ENCODE results near the gene SGK1. TPM values are rescaled to one million over a fixed set of nuclear protein-coding genes. Genes with fewer than 3 reads are reported as not detected.
"Not testable (repeated sequence)": the region's sequence is repeated elsewhere in the genome, so short reads cannot be mapped to it uniquely, and the experiment has no call there.

Gene SGK1
- total and polyA plus RNA-seq, 7 donors: 17.2 to 352 (median 35.2) TPM

DNA sequence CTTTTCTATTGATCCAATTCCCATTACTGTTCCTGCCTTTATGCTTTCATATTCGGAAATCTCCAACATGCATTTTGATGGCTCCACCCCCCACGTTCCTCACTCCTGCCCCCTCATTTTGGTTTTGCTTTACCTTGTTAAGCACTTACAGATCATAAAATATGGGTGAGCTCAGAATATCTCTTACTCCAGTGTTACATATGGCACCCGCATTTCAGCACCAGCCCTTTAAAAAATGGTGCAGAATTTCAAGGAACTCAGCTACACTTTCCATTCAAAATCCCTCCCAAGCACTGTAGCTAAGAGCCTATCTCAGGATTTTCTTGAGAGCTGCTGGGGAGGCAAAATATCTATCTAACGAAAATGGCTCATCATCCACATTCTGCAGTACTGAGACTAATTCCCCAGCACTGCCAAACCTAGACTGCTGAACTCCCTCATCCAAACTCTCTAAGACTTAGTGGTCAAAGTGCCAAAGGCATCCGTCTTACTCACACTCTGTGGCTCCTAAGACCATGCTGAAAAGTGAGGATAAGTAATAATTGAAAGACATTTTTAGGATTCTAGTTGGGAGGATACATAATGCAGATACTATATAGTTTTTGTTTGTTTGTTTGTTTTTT is 7.8 kb downstream of the SGK1 start:
- no peak overlapping the region for H3K4me3 ChIP-seq
- no peak overlapping the region for H3K27ac ChIP-seq
- H3K36me3 ChIP-seq: no peaks in the 10 kb centered on the region
- no peaks in the 10 kb centered on the region for H3K9me3 ChIP-seq
- TF ChIP-seq POLR2A (IDR thresholded peaks at IDR 0.05) (no peak), EP300 (IDR thresholded peaks at IDR 0.05) (no peak), POLR2AphosphoS5 (IDR thresholded peaks at IDR 0.05) (no peak)
- TF ChIP-seq, protein P1, sequence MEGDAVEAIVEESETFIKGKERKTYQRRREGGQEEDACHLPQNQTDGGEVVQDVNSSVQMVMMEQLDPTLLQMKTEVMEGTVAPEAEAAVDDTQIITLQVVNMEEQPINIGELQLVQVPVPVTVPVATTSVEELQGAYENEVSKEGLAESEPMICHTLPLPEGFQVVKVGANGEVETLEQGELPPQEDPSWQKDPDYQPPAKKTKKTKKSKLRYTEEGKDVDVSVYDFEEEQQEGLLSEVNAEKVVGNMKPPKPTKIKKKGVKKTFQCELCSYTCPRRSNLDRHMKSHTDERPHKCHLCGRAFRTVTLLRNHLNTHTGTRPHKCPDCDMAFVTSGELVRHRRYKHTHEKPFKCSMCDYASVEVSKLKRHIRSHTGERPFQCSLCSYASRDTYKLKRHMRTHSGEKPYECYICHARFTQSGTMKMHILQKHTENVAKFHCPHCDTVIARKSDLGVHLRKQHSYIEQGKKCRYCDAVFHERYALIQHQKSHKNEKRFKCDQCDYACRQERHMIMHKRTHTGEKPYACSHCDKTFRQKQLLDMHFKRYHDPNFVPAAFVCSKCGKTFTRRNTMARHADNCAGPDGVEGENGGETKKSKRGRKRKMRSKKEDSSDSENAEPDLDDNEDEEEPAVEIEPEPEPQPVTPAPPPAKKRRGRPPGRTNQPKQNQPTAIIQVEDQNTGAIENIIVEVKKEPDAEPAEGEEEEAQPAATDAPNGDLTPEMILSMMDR (IDR thresholded peaks at IDR 0.05): no peak
- intact Hi-C loops (cut with DNase I): no loop called here
- no peaks in the 10 kb centered on the region for H3K4me1 ChIP-seq
- WGBS, 2 donors: 87 to 88% methylated on average over 5 of the region's 5 CpGs
- DNase-seq: no peak
- H3K27me3 ChIP-seq: no peaks in the 10 kb centered on the region

DNA sequence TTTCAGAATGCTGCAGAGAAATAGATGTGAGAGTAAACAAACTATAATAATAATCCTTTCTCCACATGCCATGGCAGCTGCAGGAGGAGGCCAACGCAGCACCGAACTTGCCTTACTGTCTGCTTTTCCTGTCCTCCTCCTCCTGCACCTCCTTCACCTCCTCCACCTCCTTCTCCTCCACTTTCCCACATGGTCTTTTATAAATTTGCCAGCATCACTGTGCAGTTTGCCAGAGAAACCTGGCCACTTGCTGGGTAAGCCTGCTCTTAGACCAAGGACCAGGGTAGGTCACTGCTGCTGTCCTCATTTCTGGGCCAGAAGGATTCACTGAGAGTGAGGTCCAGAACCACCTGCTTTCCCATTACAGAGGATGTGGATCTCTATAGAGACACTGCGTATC is 8.7 kb downstream of the SGK1 start:
- no peaks in the 10 kb centered on the region for H3K9me3 ChIP-seq
- no peak for TF ChIP-seq EP300 (IDR thresholded peaks at IDR 0.05)
- no peak for TF ChIP-seq POLR2AphosphoS5 (IDR thresholded peaks at IDR 0.05)
- TF ChIP-seq, protein P1 (IDR thresholded peaks at IDR 0.05): no peak
- intact Hi-C loops (cut with DNase I): no loop called here
- H3K27me3 ChIP-seq: no peaks in the 10 kb centered on the region
- 88 to 89% methylated on average over 3 of the region's 3 CpGs for WGBS, 2 donors
- no peak overlapping the region for H3K4me3 ChIP-seq
- no peak for DNase-seq
- no peak overlapping the region for H3K27ac ChIP-seq
- H3K36me3 ChIP-seq: no peaks in the 10 kb centered on the region
- no peaks in the 10 kb centered on the region for H3K4me1 ChIP-seq

DNA sequence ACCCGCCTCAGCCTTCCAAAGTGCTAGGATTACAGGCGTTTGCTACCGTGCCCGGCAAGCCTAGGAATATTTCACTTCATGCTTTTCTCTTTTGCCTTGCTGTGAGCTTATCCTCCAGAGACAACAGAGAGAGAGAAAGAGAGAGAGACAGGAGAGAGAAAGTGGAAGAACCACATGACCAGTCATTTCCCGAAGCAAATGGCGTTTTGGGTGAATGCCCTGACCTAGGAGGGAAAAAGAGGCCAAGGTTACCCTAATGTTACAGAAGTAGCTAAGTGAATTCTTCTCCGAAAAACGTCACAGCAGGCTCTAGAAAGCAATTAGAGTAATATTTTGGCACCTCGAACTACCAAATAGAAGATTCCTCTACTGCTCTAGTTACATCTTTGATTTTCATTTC is 9.1 kb downstream of the SGK1 start:
- intact Hi-C loops (cut with DNase I): no loop called here

DNA sequence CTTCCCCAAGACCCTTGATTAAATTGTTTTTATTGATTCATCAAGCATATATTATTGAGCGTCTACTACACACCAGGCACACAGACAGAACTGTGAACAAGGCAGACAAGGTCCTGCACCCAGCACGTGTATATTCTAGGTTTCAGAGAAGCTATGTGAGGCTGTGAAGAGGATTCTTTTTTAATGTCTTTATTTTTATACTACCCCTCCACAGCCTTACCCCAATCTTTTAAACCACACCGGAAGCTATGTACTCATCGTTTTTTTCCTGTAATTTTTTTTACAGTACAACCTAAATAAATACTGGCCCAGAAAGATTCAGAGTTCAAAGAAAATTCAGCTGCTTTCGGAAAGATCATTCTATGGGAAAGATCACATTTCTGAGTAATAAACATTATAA is 10.0 kb downstream of the SGK1 start:
- no peak for DNase-seq
- H3K27ac ChIP-seq: no peak overlapping the region
- WGBS, 2 donors: 76 to 82% methylated on average over 5 of the region's 5 CpGs
- intact Hi-C loops (cut with DNase I): no loop called here
- no peaks in the 10 kb centered on the region for H3K9me3 ChIP-seq
- H3K4me1 ChIP-seq: no peaks in the 10 kb centered on the region
- H3K4me3 ChIP-seq: no peak overlapping the region
- H3K36me3 ChIP-seq: no peaks in the 10 kb centered on the region
- H3K27me3 ChIP-seq: no peaks in the 10 kb centered on the region
- TF ChIP-seq, protein P1 (IDR thresholded peaks at IDR 0.05): no peak
- no peak for TF ChIP-seq POLR2AphosphoS5 (IDR thresholded peaks at IDR 0.05)
- TF ChIP-seq EP300 (IDR thresholded peaks at IDR 0.05): no peak
- TF ChIP-seq POLR2A (IDR thresholded peaks at IDR 0.05): no peak

More for the DNA sequence above, 9.1 kb downstream of the SGK1 start:
- no peak for DNase-seq
- no peaks in the 10 kb centered on the region for H3K27me3 ChIP-seq
- H3K36me3 ChIP-seq: no peaks in the 10 kb centered on the region
- no peaks in the 10 kb centered on the region for H3K9me3 ChIP-seq
- no peak overlapping the region for H3K4me3 ChIP-seq
- WGBS, 2 donors: 82 to 91% methylated on average over 9 of the region's 9 CpGs
- H3K4me1 ChIP-seq: no peaks in the 10 kb centered on the region
- H3K27ac ChIP-seq: no peak overlapping the region
- no peak for TF ChIP-seq POLR2A (IDR thresholded peaks at IDR 0.05)
- no peak for TF ChIP-seq POLR2AphosphoS5 (IDR thresholded peaks at IDR 0.05)
- TF ChIP-seq, protein P1 (IDR thresholded peaks at IDR 0.05): no peak
- TF ChIP-seq EP300 (IDR thresholded peaks at IDR 0.05): no peak

DNA sequence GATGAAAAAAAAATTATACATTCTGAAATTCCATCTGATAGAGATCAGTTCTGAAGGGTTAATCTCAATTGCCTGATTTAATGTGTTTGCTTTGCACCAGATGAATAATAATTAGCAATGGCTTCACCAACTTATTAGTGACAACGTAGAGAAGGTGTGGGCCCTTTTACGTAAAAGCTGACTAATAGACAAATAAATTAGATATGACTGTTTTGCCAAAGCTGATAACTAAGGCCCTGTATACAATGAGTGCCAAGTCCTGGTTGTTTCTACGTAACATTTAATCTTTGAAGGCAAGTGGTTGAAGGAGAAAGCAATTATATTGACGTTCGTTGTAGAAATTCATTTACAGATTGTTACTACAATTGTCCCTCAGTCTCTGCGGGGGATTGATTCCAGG is 10.8 kb downstream of the SGK1 start:
- Histone ChIP-seq H3K4me3 (no peak overlapping the region), H3K27me3 (no peaks in the 10 kb centered on the region), H3K9me3 (no peaks in the 10 kb centered on the region), H3K27ac (no peak overlapping the region), H3K4me1 (no peaks in the 10 kb centered on the region), H3K36me3 (no peaks in the 10 kb centered on the region)
- DNase-seq: no peak
- 86 to 88% methylated on average over 6 of the region's 6 CpGs for WGBS, 2 donors
- intact Hi-C loops (cut with DNase I): no loop called here
- TF ChIP-seq POLR2A (IDR thresholded peaks at IDR 0.05) (no peak), POLR2AphosphoS5 (IDR thresholded peaks at IDR 0.05) (no peak), EP300 (IDR thresholded peaks at IDR 0.05) (no peak)
- TF ChIP-seq, protein P1 (IDR thresholded peaks at IDR 0.05): no peak

DNA sequence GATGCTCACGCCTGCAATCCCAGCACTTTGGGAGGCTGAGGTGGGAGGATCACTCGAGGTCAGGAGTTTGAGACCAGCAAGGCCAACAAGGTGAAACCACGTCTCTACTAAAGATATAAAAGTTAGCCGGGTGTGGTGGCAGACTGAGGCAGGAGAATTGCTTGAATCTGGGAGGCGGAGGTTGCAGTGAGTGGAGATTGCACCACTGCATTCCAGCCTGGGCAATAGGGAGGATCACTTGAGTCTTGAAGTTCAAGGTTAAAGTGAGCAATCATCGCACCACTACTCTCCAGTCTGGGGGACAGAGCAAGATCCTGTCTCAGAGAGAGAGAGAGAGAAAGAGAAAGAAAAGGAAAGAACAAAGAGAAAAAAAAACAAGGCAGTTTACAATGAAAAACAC is 13.5 kb downstream of the SGK1 start:
- DNase-seq; H3K9me3 ChIP-seq; H3K4me3 ChIP-seq; H3K27me3 ChIP-seq; H3K4me1 ChIP-seq; intact Hi-C loops (cut with DNase I); H3K27ac ChIP-seq; H3K36me3 ChIP-seq: not testable (repeated sequence)
- WGBS, 2 donors: 74 to 89% methylated on average over 6 of the region's 6 CpGs

Data from sigmoid colon (tissue), 7 donors.